Trophoblast cell (in vitro differentiated cells and primary cell): Measurements from ENCODE around the gene IDH2.
A peak's percentile ranks its signal among the peaks of the same experiment; 100 is the strongest.

ENCODE experiments used
- DNase-seq, 2 donors: peaks; one replicate each; pipeline ENCODE4 v3.0.0-alpha.2; 2016
- H2AFZ ChIP-seq: 2 replicates; pipeline ENCODE4 v1.6.1; 2013; ENCODE audit warnings: low read length, moderate library complexity, mild to moderate bottlenecking; ENCODE audit not compliant: insufficient read depth, poor library complexity
- H2AK5ac ChIP-seq: 2 replicates; pipeline ENCODE4 v1.6.1; 2013; ENCODE audit warnings: mild to moderate bottlenecking, low read length
- H2BK120ac ChIP-seq: 2 replicates; pipeline ENCODE4 v1.6.1; 2013; ENCODE audit warnings: low read length, mild to moderate bottlenecking, moderate library complexity; ENCODE audit not compliant: insufficient read depth, poor library complexity
- H2BK12ac ChIP-seq: 2 replicates; pipeline ENCODE4 v1.6.1; 2013; ENCODE audit warnings: mild to moderate bottlenecking, low read length, moderate library complexity
- H2BK5ac ChIP-seq: 2 replicates; pipeline ENCODE4 v1.6.1; 2013; ENCODE audit warnings: low read length, low read depth, moderate library complexity, mild to moderate bottlenecking; ENCODE audit not compliant: poor library complexity
- H3K14ac ChIP-seq: 2 replicates; pipeline ENCODE4 v1.6.1; 2013; ENCODE audit warnings: mild to moderate bottlenecking, low read length
- H3K18ac ChIP-seq: 2 replicates; pipeline ENCODE4 v1.6.1; 2013; ENCODE audit warnings: mild to moderate bottlenecking, low read length
- H3K23ac ChIP-seq: 2 replicates; pipeline ENCODE4 v1.6.1; 2013; ENCODE audit warnings: low read length
- H3K27ac ChIP-seq: 2 replicates; pipeline ENCODE4 v1.5.1; 2013; ENCODE audit warnings: low read depth, mild to moderate bottlenecking, inconsistent platforms, low read length, moderate library complexity
- H3K27me3 ChIP-seq: 2 replicates; pipeline ENCODE4 v1.6.1; 2013; ENCODE audit warnings: inconsistent platforms, mild to moderate bottlenecking, low read length, moderate library complexity; ENCODE audit not compliant: insufficient read depth
- H3K36me3 ChIP-seq, 2 experiments: 1 replicate in 1 of 2; 2 replicates in 1 of 2; pipeline ENCODE4 v1.6.1; 2013; ENCODE audit warnings: low read length in 2 of 2, mild to moderate bottlenecking in 2 of 2, moderate library complexity in 1 of 2; ENCODE audit not compliant: insufficient read depth in 2 of 2, control insufficient read depth in 1 of 2
- H3K4ac ChIP-seq: 2 replicates; pipeline ENCODE4 v1.6.1; 2013; ENCODE audit warnings: low read depth, mild to moderate bottlenecking, low read length, moderate library complexity
- H3K4me1 ChIP-seq, 2 experiments: 1 replicate in 1 of 2; 2 replicates in 1 of 2; pipeline ENCODE4 v1.6.1; 2013; ENCODE audit warnings: low read length in 2 of 2, mild to moderate bottlenecking in 2 of 2, moderate library complexity in 1 of 2; ENCODE audit not compliant: insufficient read depth in 2 of 2, control insufficient read depth in 1 of 2
- H3K4me2 ChIP-seq: 2 replicates; pipeline ENCODE4 v1.6.1; 2013; ENCODE audit warnings: inconsistent platforms, mild to moderate bottlenecking, low read length, moderate library complexity
- H3K4me3 ChIP-seq: 2 replicates; pipeline ENCODE4 v1.5.1; 2013; ENCODE audit warnings: mild to moderate bottlenecking, low read depth, low read length, inconsistent platforms
- H3K79me1 ChIP-seq: one replicate; pipeline ENCODE4 v1.6.1; 2013; ENCODE audit warnings: low read length
- H3K79me2 ChIP-seq: 2 replicates; pipeline ENCODE4 v1.6.1; 2013; ENCODE audit warnings: low read length, mild to moderate bottlenecking; ENCODE audit not compliant: control insufficient read depth, insufficient read depth, poor library complexity
- H3K9ac ChIP-seq: 2 replicates; pipeline ENCODE4 v1.6.1; 2013; ENCODE audit warnings: mild to moderate bottlenecking, low read length
- H3K9me3 ChIP-seq: 2 replicates; pipeline ENCODE4 v1.6.1; 2013; ENCODE audit warnings: low read depth, mild to moderate bottlenecking, control low read depth, inconsistent platforms, low read length; ENCODE audit not compliant: insufficient read depth
- H4K12ac ChIP-seq: 2 replicates; pipeline ENCODE4 v1.6.1; 2013; ENCODE audit warnings: low read depth, mild to moderate bottlenecking, low read length, moderate library complexity
- H4K8ac ChIP-seq: 2 replicates; pipeline ENCODE4 v1.6.1; 2013; ENCODE audit warnings: low read depth, mild to moderate bottlenecking, low read length, moderate library complexity
- H4K91ac ChIP-seq: one replicate; pipeline ENCODE4 v1.6.1; 2013; ENCODE audit warnings: low read depth, mild to moderate bottlenecking, low read length, moderate library complexity
- WGBS: extraction: QIAGEN DNeasy Blood & Tissue Kit; methylation state at CpG from one replicate; pipeline ENCODE4 v1.1.7; 2013; ENCODE audit warnings: missing lambda C conversion rate; ENCODE audit not compliant: insufficient read length, insufficient coverage; ENCODE audit errors: extremely low coverage; 5-methylcytosine and 5-hydroxymethylcytosine counted together

IDH2 gene

GRCh38 chr15:90145761-90146160 lies 43.5 kb upstream of the IDH2 start:
- Histone ChIP-seq H3K23ac (no peak overlapping the region), H3K4me3 (no peak overlapping the region), H3K4me1 (peaks cover 11 to 12% of the 10 kb centered on the region in 2 experiments), H2BK12ac (peak overlapping the region; percentile 15), H3K27ac (no peak overlapping the region), H2AK5ac (no peak overlapping the region), H3K79me1 (peaks cover 2% of the 10 kb centered on the region), H3K4me2 (no peak overlapping the region), H2AFZ (no peak overlapping the region), H3K36me3 (no peaks in the 10 kb centered on the region), H3K4ac (no peak overlapping the region), H3K18ac (no peak overlapping the region), H4K12ac (no peak overlapping the region), H3K9ac (no peak overlapping the region), H3K79me2 (no peaks in the 10 kb centered on the region), H3K9me3 (no peaks in the 10 kb centered on the region), H3K14ac (no peak overlapping the region), H4K8ac (no peak overlapping the region), H4K91ac (no peak overlapping the region), H3K27me3 (no peaks in the 10 kb centered on the region), H2BK5ac (no peak overlapping the region), H2BK120ac (no peak overlapping the region)
- WGBS: no CpG with 5 or more reads among the region's 4 CpGs
- DNase-seq: no peak

- H3K27ac ChIP-seq: no peak overlapping the region
- no peak overlapping the region for H2BK120ac ChIP-seq
- H3K79me1 ChIP-seq: peaks cover 2% of the 10 kb centered on the region
- no peak overlapping the region for H3K23ac ChIP-seq
- no peak overlapping the region for H4K12ac ChIP-seq
- no peaks in the 10 kb centered on the region for H3K9me3 ChIP-seq
- no peak overlapping the region for H3K4me2 ChIP-seq
- H3K4ac ChIP-seq: no peak overlapping the region
- no peak overlapping the region for H3K4me3 ChIP-seq
- H2BK12ac ChIP-seq: peak overlapping the region; percentile 15
- H3K18ac ChIP-seq: no peak overlapping the region
- H2AK5ac ChIP-seq: no peak overlapping the region
- WGBS: no CpG with 5 or more reads among the region's 9 CpGs
- H3K9ac ChIP-seq: no peak overlapping the region
- no peak overlapping the region for H2AFZ ChIP-seq
- no peaks in the 10 kb centered on the region for H3K79me2 ChIP-seq
- no peak overlapping the region for H4K91ac ChIP-seq
- H3K4me1 ChIP-seq: peaks cover 11 to 12% of the 10 kb centered on the region in 2 experiments
- no peaks in the 10 kb centered on the region for H3K36me3 ChIP-seq
- H2BK5ac ChIP-seq: no peak overlapping the region
- no peak overlapping the region for H3K14ac ChIP-seq
- no peak for DNase-seq
- H3K27me3 ChIP-seq: no peaks in the 10 kb centered on the region
- no peak overlapping the region for H4K8ac ChIP-seq
Measured at GRCh38 chr15:90145259-90145658, 43.0 kb upstream of the IDH2 start.

GRCh38 chr15:90143166-90143655 lies 40.9 kb upstream of the IDH2 start:
- no CpG with 5 or more reads among the region's 12 CpGs for WGBS
- DNase-seq: peak; percentile 97 to 98

GRCh38 chr15:90142216-90143165 lies 40.2 kb upstream of the IDH2 start:
- Histone ChIP-seq H4K91ac (peak overlapping the region; percentile 51), H3K9me3 (peaks cover 5% of the 10 kb centered on the region), H3K4me3 (no peak overlapping the region), H3K4me2 (no peak overlapping the region), H2AFZ (peak overlapping the region; percentile 80), H3K23ac (no peak overlapping the region), H3K36me3 (no peaks in the 10 kb centered on the region), H2BK120ac (no peak overlapping the region), H3K79me2 (no peaks in the 10 kb centered on the region), H3K27ac (no peak overlapping the region), H4K8ac (peak overlapping the region; percentile 53), H3K79me1 (peaks cover 2% of the 10 kb centered on the region), H2BK12ac (peak overlapping the region; percentile 89), H2BK5ac (no peak overlapping the region), H3K4ac (no peak overlapping the region), H4K12ac (no peak overlapping the region), H2AK5ac (no peak overlapping the region), H3K27me3 (no peaks in the 10 kb centered on the region), H3K9ac (no peak overlapping the region), H3K14ac (no peak overlapping the region), H3K18ac (no peak overlapping the region), H3K4me1 (peaks cover 11 to 12% of the 10 kb centered on the region in 2 experiments)
- WGBS: no CpG with 5 or more reads among the region's 21 CpGs
- no peak for DNase-seq

More at GRCh38 chr15:90143166-90143655, 40.9 kb upstream of the IDH2 start:
- Histone ChIP-seq H3K27ac (no peak overlapping the region), H3K9me3 (peaks cover 5% of the 10 kb centered on the region), H2BK12ac (peak overlapping the region; percentile 54), H2AFZ (peak overlapping the region; percentile 17), H4K12ac (peak overlapping the region; percentile 12), H3K23ac (no peak overlapping the region), H3K14ac (no peak overlapping the region), H3K79me2 (no peaks in the 10 kb centered on the region), H3K27me3 (no peaks in the 10 kb centered on the region), H3K36me3 (no peaks in the 10 kb centered on the region), H4K8ac (no peak overlapping the region), H3K4ac (no peak overlapping the region), H3K4me3 (no peak overlapping the region), H3K9ac (no peak overlapping the region), H2BK120ac (peak overlapping the region; percentile 11), H4K91ac (peak overlapping the region; percentile 19), H2AK5ac (no peak overlapping the region), H3K79me1 (peaks cover 2% of the 10 kb centered on the region), H3K4me1 (peaks cover 11 to 12% of the 10 kb centered on the region in 2 experiments), H2BK5ac (no peak overlapping the region), H3K18ac (peak overlapping the region; percentile 68), H3K4me2 (no peak overlapping the region)
